GM21619 (cell line): ENCODE measurements around the gene CYP27B1.

Source experiments
- ATAC-seq: cut with Tn5 transposase; IDR thresholded peaks from one replicate; pipeline ENCODE4 v1.9.1; 2021; ENCODE audit not compliant: unreplicated experiment

CYP27B1 gene

DNA sequence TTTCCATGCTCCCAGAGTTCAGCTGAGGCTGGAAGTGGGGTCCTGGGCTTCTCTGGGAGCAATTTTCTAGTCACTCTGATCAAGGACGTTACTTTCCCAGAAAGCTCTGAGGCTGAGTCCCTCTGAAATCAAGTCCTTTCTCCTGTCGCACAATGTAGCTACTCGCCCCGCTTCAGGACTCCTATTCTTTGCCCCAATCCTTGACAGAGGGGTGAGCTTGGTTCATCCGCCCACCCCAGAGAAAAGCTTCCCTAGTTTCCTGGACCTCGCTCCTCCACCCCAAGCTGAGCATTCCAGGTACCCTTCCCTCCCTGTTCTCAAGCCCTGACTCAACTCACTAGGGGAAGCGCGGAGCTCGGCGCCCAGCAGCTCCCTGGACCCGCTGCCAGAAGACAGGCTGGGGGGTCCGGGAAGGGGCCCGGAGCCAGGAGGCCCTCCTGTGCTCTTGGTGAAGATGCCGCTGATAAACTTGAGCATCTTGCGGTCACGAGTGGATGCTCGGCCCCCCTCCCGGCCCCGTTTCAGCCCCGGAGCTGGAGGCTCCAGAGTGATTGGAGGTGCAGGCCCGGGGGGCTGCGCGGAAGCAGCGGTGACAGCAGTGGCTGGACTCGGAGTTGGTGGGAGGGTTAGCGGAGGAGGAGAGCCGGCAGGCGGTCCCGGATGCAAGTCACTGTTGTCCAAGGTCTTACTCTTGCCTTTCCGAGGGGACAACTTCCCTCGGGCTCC, 30.0 kb downstream of the CYP27B1 start:
- ATAC-seq: no peak

- ATAC-seq: no peak
These were observed 30.7 kb downstream of the CYP27B1 start for GRCh38 chr12:57735952-57736740.

DNA sequence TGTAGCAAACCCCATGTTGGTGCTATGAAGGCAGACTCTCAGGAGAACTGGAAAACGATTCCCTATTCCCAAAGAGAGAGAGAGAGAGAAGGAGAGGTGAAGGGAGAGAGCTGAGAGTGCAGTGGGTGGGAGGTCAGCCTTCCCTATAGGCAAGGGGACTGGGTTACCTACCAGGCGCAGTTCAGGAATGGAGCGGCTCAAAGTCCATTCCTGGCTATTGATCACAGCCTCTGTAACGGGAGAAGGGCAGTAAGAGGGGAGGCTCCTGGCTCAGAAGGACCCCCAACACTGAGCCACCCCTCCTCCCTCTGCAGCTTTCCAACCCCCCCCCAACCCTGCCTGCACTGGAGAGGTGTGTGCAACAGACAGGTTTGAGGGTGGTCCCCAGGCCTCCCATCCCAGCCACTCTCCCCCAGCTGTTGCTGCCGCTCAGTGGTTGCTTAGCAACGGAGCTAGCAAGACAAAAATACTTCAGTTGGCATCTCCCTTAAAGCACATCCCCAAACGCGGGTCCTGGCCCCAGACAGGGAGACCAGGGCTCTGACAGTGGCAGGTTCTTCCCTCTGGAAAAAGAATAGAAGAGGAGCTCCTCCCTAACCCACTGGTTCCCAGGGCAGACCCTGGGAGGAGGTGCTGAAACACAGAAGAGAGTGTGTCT, 31.6 kb downstream of the CYP27B1 start:
- ATAC-seq: no peak

DNA sequence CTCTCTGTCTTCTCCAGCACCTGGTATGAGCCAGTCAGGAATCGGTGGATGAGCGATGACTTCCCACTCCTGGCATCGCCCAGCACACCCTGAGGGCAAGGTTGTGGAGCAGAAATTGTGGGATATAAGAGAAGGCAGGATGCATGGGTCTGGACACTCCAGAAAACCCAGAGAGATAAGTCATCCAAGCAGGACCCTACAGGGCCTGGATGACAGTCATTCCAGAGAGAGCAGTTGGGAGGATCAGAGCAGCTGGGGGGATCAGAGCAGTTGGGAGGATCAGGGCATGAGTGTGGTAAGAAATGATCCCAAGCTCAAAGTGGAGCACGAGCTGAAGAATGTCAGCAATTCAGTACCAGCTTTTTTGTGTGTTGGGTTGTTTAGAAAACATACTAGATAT, 32.3 kb downstream of the CYP27B1 start:
- ATAC-seq: no peak

- no peak for ATAC-seq
These were observed 33.0 kb downstream of the CYP27B1 start for GRCh38 chr12:57733928-57734327.

- no peak for ATAC-seq
These were observed 33.9 kb downstream of the CYP27B1 start for GRCh38 chr12:57732726-57733593.

DNA sequence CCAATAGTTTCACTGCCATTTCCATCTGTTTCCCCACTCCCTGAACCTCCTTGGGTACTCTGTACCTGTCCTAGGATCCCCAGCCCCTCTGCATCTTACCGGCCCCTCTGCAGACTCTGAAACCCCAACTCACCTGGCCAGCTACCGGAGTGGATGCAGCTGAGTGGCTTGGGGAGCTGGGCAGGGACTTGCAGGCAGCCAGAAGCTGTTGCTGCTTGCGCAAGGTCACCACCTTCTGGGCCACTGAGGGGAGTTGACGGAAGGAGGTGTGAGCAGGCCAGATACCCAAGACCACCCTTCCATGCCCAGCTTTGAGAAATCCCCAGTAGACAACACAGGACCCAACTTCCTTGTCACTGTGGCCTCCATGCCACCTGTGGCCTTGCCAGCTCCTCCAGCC, 34.6 kb downstream of the CYP27B1 start:
- no peak for ATAC-seq

DNA sequence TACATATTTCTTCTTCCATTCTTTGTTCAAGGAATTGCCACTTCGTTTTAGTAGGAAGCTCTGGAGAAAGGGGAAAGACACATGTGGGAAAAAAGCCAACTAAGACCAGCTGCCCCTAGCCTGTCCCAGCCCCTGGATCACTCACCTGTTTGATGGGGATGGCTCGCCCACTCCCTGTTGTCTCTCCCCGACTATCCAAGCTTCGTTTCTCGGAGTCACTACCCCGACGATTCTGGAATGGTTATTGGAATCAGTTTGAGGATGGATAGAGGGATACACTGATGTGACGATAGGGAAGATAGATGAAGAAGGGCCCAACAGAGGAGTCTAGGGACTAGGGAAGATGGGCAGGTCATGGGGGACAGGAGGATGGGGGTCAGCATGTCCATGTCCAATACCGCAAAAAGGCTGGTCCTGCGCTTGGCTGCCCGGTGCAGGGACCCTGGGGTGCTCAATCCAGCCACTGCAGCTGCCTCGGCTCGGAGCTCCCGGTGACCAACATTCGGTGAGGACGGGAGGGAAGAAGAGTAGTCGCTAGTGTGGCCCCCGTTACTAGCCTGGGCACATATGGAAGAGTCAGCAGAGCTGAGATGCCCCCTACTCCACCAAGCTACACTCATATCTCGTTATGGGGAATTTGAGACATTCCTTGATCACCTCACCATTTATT, 35.3 kb downstream of the CYP27B1 start:
- no peak for ATAC-seq

GRCh38 chr12:57730336-57731067, 36.4 kb downstream of the CYP27B1 start:
- no peak for ATAC-seq

DNA sequence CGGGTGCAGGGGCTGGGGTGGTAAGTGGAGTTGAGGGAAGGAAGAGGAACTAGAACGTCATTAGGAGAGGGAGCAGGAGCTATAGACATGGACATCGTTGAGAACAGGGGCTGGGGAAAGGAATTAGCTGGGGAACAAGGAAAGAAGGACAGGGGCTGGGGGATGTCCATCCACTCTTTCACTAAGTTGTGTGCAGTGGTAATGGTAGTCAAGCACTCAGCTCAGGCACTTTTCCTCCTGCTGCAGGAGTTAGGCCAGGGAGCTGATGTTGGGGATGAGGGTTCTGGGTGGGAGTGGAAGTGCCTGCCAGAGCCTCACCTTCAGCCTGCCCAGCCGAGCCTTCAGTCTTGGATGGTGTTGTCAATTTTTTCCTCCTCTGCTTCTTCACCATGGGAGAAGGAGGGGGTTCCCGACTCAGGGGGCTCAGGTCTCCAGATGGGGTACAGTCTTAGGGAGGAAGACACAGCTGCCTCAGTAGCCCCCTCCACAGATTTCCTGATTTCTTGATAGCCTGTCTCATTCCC, 37.5 kb downstream of the CYP27B1 start:
- no peak for ATAC-seq

GRCh38 chr12:57727758-57728395, 39.0 kb downstream of the CYP27B1 start:
- ATAC-seq: no peak

GRCh38 chr12:57726884-57727757, 39.8 kb downstream of the CYP27B1 start:
- no peak for ATAC-seq

- ATAC-seq: no peak
These were observed 40.6 kb downstream of the CYP27B1 start for GRCh38 chr12:57726151-57726883.

DNA sequence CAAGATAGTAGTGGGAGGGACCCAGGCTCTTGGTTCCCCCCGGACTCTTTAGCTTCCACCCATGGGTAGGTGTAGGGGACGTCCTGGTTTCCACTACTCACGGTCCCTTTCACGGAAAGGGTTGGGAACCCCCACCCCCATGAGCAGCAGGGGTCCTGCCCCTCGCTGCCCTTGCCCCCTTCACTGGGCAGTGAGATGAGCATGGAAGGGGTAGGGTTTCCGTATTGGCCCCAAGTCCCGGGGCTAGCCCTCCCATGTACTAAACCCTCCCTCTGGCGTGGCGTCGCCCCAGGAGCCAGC, 41.1 kb downstream of the CYP27B1 start:
- ATAC-seq: no peak

DNA sequence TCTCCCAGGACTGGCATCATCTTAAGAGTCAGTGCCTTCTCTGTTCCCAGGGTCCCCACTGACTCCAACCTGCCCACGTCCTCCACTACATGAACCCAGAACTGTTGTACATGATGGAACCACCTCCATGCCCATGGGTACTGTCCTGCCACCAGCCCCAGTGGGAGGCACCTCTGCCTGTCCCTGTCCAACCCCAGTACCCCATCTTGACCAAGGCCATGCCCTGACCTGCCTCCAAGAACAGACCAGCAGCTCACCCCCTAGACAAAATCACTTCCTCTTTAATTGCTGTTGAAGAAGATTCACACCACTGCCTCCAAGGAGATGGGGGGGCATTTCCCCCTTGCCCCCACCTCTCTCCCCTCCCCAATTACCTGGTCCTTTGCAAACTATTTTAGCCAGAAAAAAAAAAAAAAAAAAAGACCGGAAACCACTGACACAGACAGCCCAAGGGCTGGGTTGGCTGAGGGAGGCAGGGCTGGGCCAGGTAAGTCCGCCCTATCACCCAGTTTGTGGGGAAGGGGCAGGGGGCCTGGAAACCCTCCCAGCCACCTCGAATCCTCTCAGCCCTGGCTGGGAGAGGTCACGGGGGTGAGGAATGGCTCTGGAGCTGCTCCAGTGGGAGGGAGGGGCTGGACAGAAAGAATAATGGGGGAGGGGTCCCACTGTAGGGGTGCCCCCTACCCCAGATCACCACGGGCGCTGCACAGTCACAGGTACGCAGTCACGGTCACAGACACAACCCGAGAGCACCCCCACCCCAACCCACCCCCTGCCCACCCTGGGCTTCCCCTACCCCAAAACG, 41.7 kb downstream of the CYP27B1 start:
- ATAC-seq: no peak

- ATAC-seq: no peak
These were observed 42.6 kb downstream of the CYP27B1 start for GRCh38 chr12:57724003-57724935.
